GM11168 (cell line): ENCODE data around the gene MBD3L4.

Experiments used
- in situ Hi-C: fragments of 300-500 bp; cut with MboI; formaldehyde crosslinking; loops from one replicate; pipeline ENCODE4 v1.12.0; 2022; ENCODE audit warnings: low sequenced_read_pairs; ENCODE audit not compliant: unreplicated experiment

The MBD3L4 gene

DNA sequence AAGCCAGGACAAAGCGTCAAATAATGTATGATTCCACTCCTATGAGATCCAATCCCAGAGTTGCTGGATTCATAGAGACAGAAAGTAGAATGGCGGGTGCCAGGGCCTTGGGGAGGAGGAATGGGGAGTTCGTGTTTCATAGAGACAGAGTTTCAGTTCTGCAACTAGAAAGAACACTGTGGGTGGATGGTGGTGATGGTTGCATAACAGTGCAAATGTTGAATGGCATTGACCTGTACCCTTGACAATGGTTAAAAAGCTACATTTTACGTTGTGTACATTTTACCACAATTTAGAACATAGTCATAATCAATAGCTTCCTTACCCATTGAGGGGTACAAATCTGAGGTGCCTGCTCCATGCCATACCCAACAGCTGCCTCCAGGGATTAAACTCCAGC is 52.1 kb downstream of the MBD3L4 start:
- in situ Hi-C loops: no loop called here
